ENCODE results near the gene RSRC2. TPM values are rescaled to one million over a fixed set of nuclear protein-coding genes. Genes with fewer than 3 reads are reported as not detected.
"Not testable (repeated sequence)": the region's sequence is repeated elsewhere in the genome, so short reads cannot be mapped to it uniquely, and the experiment has no call there.

RSRC2 gene
- total RNA-seq, 6 experiments from 2014 or later: 38.7 to 52.7 (median 44.2) TPM

DNA sequence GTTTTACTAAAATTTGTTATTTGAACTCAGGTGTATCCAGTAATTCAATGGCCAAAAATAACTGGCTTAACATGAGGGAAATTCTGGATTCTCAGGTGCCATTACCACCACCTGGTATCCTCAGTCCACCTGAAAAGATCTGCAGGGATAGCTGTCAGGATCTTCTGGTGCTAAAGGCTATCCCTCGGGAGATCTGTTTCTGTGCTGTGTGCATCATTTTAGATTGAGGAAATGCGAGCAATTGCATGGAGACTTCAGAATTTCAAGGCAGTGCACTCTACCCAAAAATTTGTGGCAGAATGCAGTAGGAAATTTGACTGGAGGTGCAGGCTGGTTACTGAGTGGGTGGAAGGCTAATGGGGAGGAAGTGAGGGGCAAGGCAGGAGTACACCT, 52.4 kb downstream of the RSRC2 start:
- Mint-ChIP-seq H3K4me3 (no peak overlapping the region), H3K27me3 (ENCODE audit: insufficient read depth) (no peaks in the 10 kb centered on the region), H3K9me3 (no peaks in the 10 kb centered on the region), H3K4me1 (ENCODE audit: low read depth) (peaks cover 25% of the 10 kb centered on the region), H3K27ac (0 out of 2 replicates have a peak overlapping the region, but pooled peaks have one; percentile 8), H3K36me3 (ENCODE audit: low read depth) (peaks cover 40% of the 10 kb centered on the region)
- no peak for DNase-seq
- TF ChIP-seq, protein P1, sequence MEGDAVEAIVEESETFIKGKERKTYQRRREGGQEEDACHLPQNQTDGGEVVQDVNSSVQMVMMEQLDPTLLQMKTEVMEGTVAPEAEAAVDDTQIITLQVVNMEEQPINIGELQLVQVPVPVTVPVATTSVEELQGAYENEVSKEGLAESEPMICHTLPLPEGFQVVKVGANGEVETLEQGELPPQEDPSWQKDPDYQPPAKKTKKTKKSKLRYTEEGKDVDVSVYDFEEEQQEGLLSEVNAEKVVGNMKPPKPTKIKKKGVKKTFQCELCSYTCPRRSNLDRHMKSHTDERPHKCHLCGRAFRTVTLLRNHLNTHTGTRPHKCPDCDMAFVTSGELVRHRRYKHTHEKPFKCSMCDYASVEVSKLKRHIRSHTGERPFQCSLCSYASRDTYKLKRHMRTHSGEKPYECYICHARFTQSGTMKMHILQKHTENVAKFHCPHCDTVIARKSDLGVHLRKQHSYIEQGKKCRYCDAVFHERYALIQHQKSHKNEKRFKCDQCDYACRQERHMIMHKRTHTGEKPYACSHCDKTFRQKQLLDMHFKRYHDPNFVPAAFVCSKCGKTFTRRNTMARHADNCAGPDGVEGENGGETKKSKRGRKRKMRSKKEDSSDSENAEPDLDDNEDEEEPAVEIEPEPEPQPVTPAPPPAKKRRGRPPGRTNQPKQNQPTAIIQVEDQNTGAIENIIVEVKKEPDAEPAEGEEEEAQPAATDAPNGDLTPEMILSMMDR (IDR thresholded peaks at IDR 0.05): no peak

DNA sequence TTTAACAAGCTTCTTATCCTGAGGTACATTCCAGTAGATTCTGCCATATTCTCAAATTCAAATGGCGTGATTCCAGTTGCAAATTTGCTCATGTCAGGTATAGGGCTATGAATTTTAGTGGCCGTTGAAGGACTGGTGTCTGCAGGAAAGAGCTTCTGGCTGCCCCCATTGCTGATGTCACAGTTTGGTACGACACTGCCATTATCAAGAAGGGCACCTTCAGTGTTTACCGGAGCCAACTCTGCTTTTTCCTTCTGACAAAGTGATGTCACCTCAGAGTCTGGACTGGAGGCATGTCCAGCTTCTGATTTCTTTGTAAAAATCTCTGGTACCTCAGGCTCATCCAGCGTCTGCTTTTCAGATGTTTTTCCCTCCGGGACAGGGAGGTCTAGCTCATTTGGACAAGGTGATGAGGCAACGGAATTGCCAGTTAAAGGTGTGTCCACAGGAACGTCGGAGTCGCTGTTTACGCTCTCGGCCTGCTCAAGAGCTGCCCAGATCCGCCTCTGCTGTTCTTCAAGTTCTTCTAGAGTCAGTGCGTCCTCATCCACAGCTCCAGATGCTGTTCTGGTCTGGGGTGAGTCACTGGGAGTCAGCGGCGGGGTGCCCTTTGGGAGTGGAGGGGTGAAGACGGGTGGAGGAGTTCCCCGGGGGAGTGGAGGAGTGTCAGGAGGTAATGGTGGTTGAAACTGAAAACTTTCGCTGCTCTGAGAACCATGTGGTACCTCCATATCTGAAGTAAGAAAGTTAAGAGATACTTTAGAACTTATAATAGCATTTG, 53.0 kb downstream of the RSRC2 start:
- Mint-ChIP-seq H3K27me3 (ENCODE audit: insufficient read depth) (no peaks in the 10 kb centered on the region), H3K9me3 (no peaks in the 10 kb centered on the region), H3K27ac (peak overlapping the region; percentile 27; the same call in 1 of the 2 replicates), H3K4me1 (ENCODE audit: low read depth) (peaks cover 25% of the 10 kb centered on the region), H3K36me3 (ENCODE audit: low read depth) (peaks cover 40% of the 10 kb centered on the region), H3K4me3 (no peak overlapping the region; the same call in 1 of the 2 replicates)
- TF ChIP-seq, protein P1 (IDR thresholded peaks at IDR 0.05): no peak
- no peak for DNase-seq

DNA sequence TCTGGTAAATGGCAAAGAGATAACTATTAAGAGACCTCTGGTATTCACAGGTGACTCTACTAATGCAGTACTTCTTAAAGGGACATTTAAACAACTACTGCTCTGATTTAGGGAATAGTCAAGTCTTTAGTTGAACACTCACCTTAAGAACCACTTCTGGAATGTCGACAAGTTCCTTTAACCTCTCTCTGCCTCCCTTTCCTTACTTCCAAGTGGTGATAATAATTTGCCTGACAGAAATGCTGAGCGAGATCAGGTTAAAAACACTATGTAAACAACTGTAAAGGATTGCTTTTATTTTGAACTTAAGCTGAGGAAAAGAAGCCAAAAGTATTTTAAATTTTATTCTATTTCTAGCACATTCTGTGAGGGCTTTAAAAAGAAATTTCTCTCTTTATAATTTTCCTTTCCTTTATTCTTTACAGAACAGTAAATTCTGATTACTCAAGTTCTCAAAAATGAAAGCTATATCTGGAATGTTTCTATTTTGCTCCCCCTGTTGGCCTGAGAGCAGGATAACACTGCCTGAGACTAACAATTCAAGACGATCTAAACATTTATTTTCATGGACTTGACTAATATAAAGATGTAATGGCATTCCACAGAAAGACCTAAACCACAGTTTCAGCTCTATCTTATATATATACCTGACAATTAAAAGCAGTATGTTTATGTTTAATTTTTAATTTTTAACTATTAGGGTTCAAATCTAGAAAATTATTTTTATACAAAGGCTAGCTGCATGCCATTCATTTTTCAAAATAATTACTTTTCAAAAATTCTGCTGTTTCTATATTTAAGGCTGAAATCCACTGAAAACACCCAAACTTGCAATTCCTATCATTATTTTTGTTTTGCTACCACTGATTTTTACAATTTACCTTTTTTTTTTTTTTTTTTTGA, 55.2 kb downstream of the RSRC2 start:
- TF ChIP-seq, protein P1 (IDR thresholded peaks at IDR 0.05): peak; percentile 91
- peaks cover 28% of the 10 kb centered on the region for H3K4me1 Mint-ChIP-seq (ENCODE audit: low read depth)
- peaks cover 26% of the 10 kb centered on the region; the same call in 1 of the 2 replicates for H3K36me3 Mint-ChIP-seq (ENCODE audit: low read depth)
- H3K27me3 Mint-ChIP-seq (ENCODE audit: insufficient read depth): no peaks in the 10 kb centered on the region
- H3K9me3 Mint-ChIP-seq: no peaks in the 10 kb centered on the region
- peak; percentile 69 for DNase-seq
- peak overlapping the region; percentile 41; the same call in 1 of the 2 replicates for H3K4me3 Mint-ChIP-seq
- peak overlapping the region; percentile 73 for H3K27ac Mint-ChIP-seq

DNA sequence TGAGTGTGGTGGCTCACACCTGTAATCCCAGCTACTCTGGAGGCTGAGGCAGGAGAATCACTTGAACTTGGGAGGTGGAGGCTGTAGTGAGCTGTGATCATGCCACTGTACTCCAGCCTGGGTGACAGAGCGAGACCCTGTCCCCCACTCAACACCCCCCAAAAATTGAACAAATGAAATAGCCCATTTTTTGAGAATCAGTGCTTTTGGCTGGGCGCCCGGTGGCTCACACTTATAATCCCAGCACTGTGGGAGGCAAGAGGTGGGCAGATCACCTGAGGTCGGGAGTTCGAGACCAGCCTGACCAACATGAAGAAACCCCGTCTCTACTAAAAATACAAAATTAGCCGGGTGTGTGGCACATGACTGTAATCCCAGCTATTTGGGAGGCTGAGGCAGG, 56.2 kb downstream of the RSRC2 start:
- H3K4me3 Mint-ChIP-seq; H3K9me3 Mint-ChIP-seq; H3K27ac Mint-ChIP-seq; H3K27me3 Mint-ChIP-seq (ENCODE audit: insufficient read depth); DNase-seq: not testable (repeated sequence)
- peaks cover 30% of the 10 kb centered on the region for H3K4me1 Mint-ChIP-seq (ENCODE audit: low read depth)
- H3K36me3 Mint-ChIP-seq (ENCODE audit: low read depth): peaks cover 17% of the 10 kb centered on the region; the same call in 1 of the 2 replicates

DNA sequence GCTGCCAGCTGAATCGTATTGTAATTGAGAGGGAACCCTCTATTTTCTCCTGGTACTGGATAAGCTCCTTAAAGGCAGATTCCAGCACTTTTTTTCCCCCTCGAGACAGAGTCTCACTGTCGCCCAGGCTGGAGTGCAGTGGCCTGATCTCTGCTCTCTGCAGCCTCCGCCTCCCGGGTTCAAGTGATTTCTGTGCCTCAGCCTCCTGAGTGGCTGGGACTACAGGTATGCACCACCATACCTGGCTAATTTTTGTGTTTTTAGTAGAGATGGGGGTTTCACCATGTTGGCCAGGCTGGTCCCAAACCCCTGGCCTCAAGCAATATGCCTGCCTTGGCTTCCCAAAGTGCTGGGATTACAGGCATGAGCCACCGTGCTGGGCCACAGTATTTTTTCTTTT, 56.9 kb downstream of the RSRC2 start:
- H3K9me3 Mint-ChIP-seq; H3K27ac Mint-ChIP-seq; H3K27me3 Mint-ChIP-seq (ENCODE audit: insufficient read depth); H3K4me3 Mint-ChIP-seq; DNase-seq: not testable (repeated sequence)
- Mint-ChIP-seq H3K4me1 (ENCODE audit: low read depth) (peaks cover 30% of the 10 kb centered on the region), H3K36me3 (ENCODE audit: low read depth) (peaks cover 15% of the 10 kb centered on the region; the same call in 1 of the 2 replicates)

DNA sequence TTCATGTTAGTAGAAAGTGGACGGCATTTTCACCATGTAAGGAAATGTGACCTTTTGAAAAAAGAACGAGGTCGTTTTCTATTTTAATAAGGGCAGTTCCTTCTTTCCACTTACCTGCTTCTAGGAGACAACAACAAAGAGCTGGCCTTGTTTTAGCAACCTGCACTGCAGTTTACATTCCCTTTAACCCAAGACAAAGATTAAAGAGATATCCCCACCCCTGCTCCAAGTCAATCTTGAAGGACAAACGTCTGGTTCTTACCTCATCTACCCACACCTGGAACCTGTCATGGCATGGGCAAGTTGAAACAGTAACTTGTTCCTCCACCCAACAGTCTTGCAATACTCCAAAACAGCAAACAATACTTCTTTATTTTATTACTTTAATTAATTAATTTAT, 58.8 kb downstream of the RSRC2 start:
- Mint-ChIP-seq H3K27ac (no peak overlapping the region), H3K4me3 (no peak overlapping the region), H3K36me3 (ENCODE audit: low read depth) (peaks cover 1% of the 10 kb centered on the region; the same call in 1 of the 2 replicates), H3K9me3 (no peaks in the 10 kb centered on the region), H3K4me1 (ENCODE audit: low read depth) (peaks cover 25% of the 10 kb centered on the region), H3K27me3 (ENCODE audit: insufficient read depth) (no peaks in the 10 kb centered on the region)
- no peak for DNase-seq
- TF ChIP-seq, protein P1 (IDR thresholded peaks at IDR 0.05): no peak

DNA sequence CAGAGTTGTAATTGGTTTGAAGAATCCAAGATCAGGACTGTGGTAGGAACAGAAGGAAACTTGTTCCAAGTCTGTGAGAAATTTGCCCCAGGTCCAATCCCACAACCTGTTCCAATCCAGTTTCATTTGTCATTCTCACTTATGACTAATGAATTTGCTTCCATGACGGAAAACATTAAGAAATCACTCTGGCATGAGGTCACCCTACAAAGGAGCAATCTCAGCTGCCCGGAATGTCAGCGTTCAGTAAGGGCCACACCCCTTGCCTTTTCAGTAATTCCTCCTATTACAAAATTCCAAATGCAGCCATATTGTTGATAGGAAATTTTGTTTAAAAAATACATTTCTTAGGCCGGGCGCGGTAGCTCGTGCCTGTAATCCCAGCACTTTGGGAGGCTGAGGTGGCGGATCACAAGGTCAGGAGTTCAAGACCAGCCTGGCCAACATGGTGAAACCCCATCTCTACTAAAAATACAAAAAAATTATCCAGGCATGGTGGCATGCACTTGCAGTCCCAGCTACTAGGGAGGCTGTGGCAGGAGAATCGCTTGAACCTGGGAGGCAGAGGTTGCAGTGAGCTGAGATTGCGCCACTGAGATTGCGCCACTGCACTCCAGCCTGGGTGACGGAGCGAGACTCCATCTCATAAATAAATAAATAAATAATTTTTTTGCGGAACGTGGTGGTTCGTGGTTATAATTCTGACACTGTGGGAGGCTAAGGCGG, 62.3 kb downstream of the RSRC2 start:
- not testable (repeated sequence) for H3K27me3 Mint-ChIP-seq (ENCODE audit: insufficient read depth); H3K4me3 Mint-ChIP-seq; H3K9me3 Mint-ChIP-seq; H3K36me3 Mint-ChIP-seq (ENCODE audit: low read depth)
- Mint-ChIP-seq H3K4me1 (ENCODE audit: low read depth) (peaks cover 20% of the 10 kb centered on the region), H3K27ac (peak overlapping the region; percentile 83)
- peak; percentile 99 for DNase-seq
